Keratinocyte (primary cell): ENCODE measurements around the gene BSDC1.

Experiments used
- EZH2 ChIP-seq: IDR thresholded peaks from one replicate; pipeline ENCODE4 v1.6.1; 2012; ENCODE audit warnings: inconsistent platforms, mild to moderate bottlenecking, low read length, moderate library complexity
- TF ChIP-seq, protein P1 (sequence below), 3 experiments: IDR thresholded peaks in 1 of 3; conservative IDR thresholded peaks in 1 of 3; optimal IDR thresholded peaks in 1 of 3; 2 replicates in 2 of 3; 3 replicates in 1 of 3; pipeline versions ENCODE3 to v1.5.1; 2011; ENCODE audit warnings: low read length in 3 of 3, mild to moderate bottlenecking in 3 of 3, moderate library complexity in 2 of 3, control low read depth in 1 of 3, inconsistent platforms in 1 of 3; ENCODE audit not compliant: insufficient read depth in 2 of 3; ENCODE audit errors: extremely low read depth in 1 of 3

DNA sequence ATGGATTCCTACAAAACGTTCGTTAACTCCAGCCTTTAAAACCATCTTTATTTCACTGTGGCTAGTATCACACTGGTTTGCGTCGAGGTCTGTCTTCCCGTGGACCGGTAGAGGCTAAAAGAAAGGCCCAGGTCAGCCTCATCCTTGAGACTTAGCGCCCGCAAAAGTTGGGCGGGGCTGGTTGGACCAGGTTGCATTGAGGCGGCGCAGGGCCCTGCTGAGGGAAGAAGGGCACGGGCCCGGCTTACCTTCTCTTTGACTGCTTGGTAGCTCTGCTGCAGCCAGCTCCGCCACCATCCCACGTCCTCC lies 455 bp downstream of the BSDC1 start:
- TF ChIP-seq, protein P1, sequence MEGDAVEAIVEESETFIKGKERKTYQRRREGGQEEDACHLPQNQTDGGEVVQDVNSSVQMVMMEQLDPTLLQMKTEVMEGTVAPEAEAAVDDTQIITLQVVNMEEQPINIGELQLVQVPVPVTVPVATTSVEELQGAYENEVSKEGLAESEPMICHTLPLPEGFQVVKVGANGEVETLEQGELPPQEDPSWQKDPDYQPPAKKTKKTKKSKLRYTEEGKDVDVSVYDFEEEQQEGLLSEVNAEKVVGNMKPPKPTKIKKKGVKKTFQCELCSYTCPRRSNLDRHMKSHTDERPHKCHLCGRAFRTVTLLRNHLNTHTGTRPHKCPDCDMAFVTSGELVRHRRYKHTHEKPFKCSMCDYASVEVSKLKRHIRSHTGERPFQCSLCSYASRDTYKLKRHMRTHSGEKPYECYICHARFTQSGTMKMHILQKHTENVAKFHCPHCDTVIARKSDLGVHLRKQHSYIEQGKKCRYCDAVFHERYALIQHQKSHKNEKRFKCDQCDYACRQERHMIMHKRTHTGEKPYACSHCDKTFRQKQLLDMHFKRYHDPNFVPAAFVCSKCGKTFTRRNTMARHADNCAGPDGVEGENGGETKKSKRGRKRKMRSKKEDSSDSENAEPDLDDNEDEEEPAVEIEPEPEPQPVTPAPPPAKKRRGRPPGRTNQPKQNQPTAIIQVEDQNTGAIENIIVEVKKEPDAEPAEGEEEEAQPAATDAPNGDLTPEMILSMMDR (optimal IDR thresholded peaks at IDR 0.05 in 1 of 3, IDR thresholded peaks at IDR 0.05 in 1 of 3, conservative IDR thresholded peaks at IDR 0.05 in 1 of 3; ENCODE audit: extremely low read depth in 1 of 3, insufficient read depth in 2 of 3, low read length in 3 of 3), result no peak
- TF ChIP-seq EZH2, result no peak
